H1 (cell line): ENCODE measurements around the gene IGSF11. TPM values are rescaled to one million over a fixed set of nuclear protein-coding genes. Genes with fewer than 3 reads are reported as not detected.
A peak's percentile ranks its signal among the peaks of the same experiment; 100 is the strongest.

Experiments used
- CTCF ChIA-PET: fragments of 300-600 bp; sonication (Branson Sonifier 250); formaldehyde crosslinking; loops from one replicate; lab custom pipeline; 2021; ENCODE audit not compliant: partially characterized antibody; lab: Charles Lee
- POLR2A ChIA-PET: fragments of 300-600 bp; sonication (Branson Sonifier 250); formaldehyde crosslinking; loops from one replicate; lab custom pipeline; 2021; ENCODE audit warnings: inconsistent platforms; ENCODE audit not compliant: partially characterized antibody; lab: Charles Lee
- DNase-seq, 2 experiments: peaks; one replicate each; pipeline versions ENCODE4 v3.0.0 to v3.0.0-alpha.2; 2010 to 2022; ENCODE audit warnings: low spot score in 2 of 2, low read depth in 1 of 2, mixed read lengths in 1 of 2
- FAIRE-seq: peaks from 2 replicates; lab custom pipeline; 2011; peaks lifted over from hg19 to GRCh38; lab: Jason Lieb, UNC
- H2AFZ ChIP-seq: 2 replicates; pipeline ENCODE4 v1.8.1; 2012; ENCODE audit warnings: low read length, inconsistent platforms
- H2AK5ac ChIP-seq: 2 replicates; pipeline ENCODE4 v1.6.1; 2013; ENCODE audit warnings: low read depth, low read length
- H2BK120ac ChIP-seq: replicated peaks from 2 replicates; pipeline ENCODE3; 2013; ENCODE audit warnings: low read depth, low read length, inconsistent platforms
- H2BK12ac ChIP-seq: 2 replicates; pipeline ENCODE4 v1.6.1; 2013; ENCODE audit warnings: low read depth, low read length
- H2BK15ac ChIP-seq: 2 replicates; pipeline ENCODE4 v1.6.1; 2013; ENCODE audit warnings: low read length
- H2BK20ac ChIP-seq: 2 replicates; pipeline ENCODE4 v1.6.1; 2013; ENCODE audit warnings: low read length
- H2BK5ac ChIP-seq: 2 replicates; pipeline ENCODE4 v1.6.1; 2013; ENCODE audit warnings: low read depth, low read length
- H3K14ac ChIP-seq: 2 replicates; pipeline ENCODE4 v1.6.1; 2013; ENCODE audit warnings: inconsistent platforms; ENCODE audit not compliant: insufficient read length
- H3K18ac ChIP-seq: 2 replicates; pipeline ENCODE4 v1.6.1; 2013; ENCODE audit warnings: low read length; ENCODE audit errors: extremely low read depth
- H3K23ac ChIP-seq: 2 replicates; pipeline ENCODE4 v1.6.1; 2013; ENCODE audit warnings: inconsistent platforms; ENCODE audit not compliant: insufficient read length
- H3K23me2 ChIP-seq: 2 replicates; pipeline ENCODE4 v1.6.1; 2013; ENCODE audit warnings: low read depth, low read length
- H3K27ac ChIP-seq: 2 replicates; pipeline ENCODE4 v1.6.1; 2011; ENCODE audit warnings: low read depth, low read length, inconsistent platforms
- H3K27me3 ChIP-seq, 4 experiments: replicated peaks in 1 of 4; 1 replicate in 1 of 4; 2 replicates in 3 of 4; pipeline versions ENCODE4 v1.6.1 to v1.8.1; 2011 to 2013; ENCODE audit warnings: low read length in 3 of 4, mild to moderate bottlenecking in 3 of 4, inconsistent platforms in 2 of 4, mixed read lengths in 2 of 4, moderate library complexity in 1 of 4; ENCODE audit not compliant: control insufficient read depth in 3 of 4, insufficient read depth in 3 of 4; ENCODE audit errors: extremely low read depth in 1 of 4
- H3K36me3 ChIP-seq, 4 experiments: 2 replicates each; pipeline versions ENCODE4 v1.6.1 to v1.8.1; 2011 to 2013; ENCODE audit warnings: mild to moderate bottlenecking in 4 of 4, low read length in 3 of 4, moderate library complexity in 2 of 4, control low read depth in 1 of 4, inconsistent platforms in 1 of 4; ENCODE audit not compliant: insufficient read depth in 4 of 4, control insufficient read depth in 2 of 4
- H3K4ac ChIP-seq: replicated peaks from 2 replicates; pipeline ENCODE3; 2013; ENCODE audit warnings: low read length, low read depth, mixed read lengths, inconsistent platforms; ENCODE audit not compliant: insufficient read length
- H3K4me1 ChIP-seq, 4 experiments: replicated peaks in 1 of 4; 1 replicate in 1 of 4; 2 replicates in 3 of 4; pipeline versions ENCODE4 v1.6.1 to v1.8.1; 2011 to 2013; ENCODE audit warnings: low read length in 3 of 4, inconsistent platforms in 2 of 4, mixed read lengths in 1 of 4; ENCODE audit not compliant: insufficient read depth in 4 of 4, control insufficient read depth in 3 of 4
- H3K4me2 ChIP-seq, 2 experiments: 2 replicates each; pipeline versions ENCODE4 v1.6.1 to v1.8.1; 2011 to 2013; ENCODE audit warnings: low read depth in 2 of 2, low read length in 2 of 2, control low read depth in 1 of 2, inconsistent platforms in 1 of 2, mild to moderate bottlenecking in 1 of 2; ENCODE audit not compliant: insufficient read depth in 1 of 2
- H3K4me3 ChIP-seq, 4 experiments: fragments of 200-600, 300-600 bp in 1 of 4; sonication (generic), shearing (Covaris generic), sonication (Bioruptor Twin) in 1 of 4; 2 replicates each; pipeline versions ENCODE4 v1.5.1 to v1.8.1; 2011 to 2016; ENCODE audit warnings: low read length in 4 of 4, low read depth in 3 of 4, control low read depth in 2 of 4, inconsistent platforms in 2 of 4, mild to moderate bottlenecking in 2 of 4, mixed read lengths in 1 of 4, moderate library complexity in 1 of 4; ENCODE audit not compliant: insufficient read depth in 2 of 4; ENCODE audit errors: extremely low read depth in 1 of 4
- H3K56ac ChIP-seq: replicated peaks from 2 replicates; pipeline ENCODE3; 2013; ENCODE audit warnings: low read depth, mild to moderate bottlenecking, mixed read lengths, low read length, inconsistent platforms; ENCODE audit not compliant: insufficient read length
- H3K79me1 ChIP-seq: 2 replicates; pipeline ENCODE4 v1.6.1; 2013; ENCODE audit warnings: low read depth, low read length, control low read depth
- H3K79me2 ChIP-seq, 2 experiments: 2 replicates each; pipeline versions ENCODE4 v1.6.1 to v1.8.1; 2012 to 2013; ENCODE audit warnings: low read length in 2 of 2, mild to moderate bottlenecking in 2 of 2, inconsistent platforms in 1 of 2; ENCODE audit not compliant: insufficient read depth in 2 of 2, control insufficient read depth in 1 of 2
- H3K9ac ChIP-seq, 4 experiments: replicated peaks in 1 of 4; 1 replicate in 1 of 4; 2 replicates in 3 of 4; pipeline versions ENCODE4 v1.6.1 to v1.8.1; 2011 to 2013; ENCODE audit warnings: low read depth in 3 of 4, low read length in 3 of 4, control low read depth in 2 of 4, mild to moderate bottlenecking in 2 of 4, moderate library complexity in 2 of 4, inconsistent platforms in 1 of 4; ENCODE audit errors: extremely low read depth in 1 of 4
- H3K9me3 ChIP-seq, 2 experiments: 2 replicates each; pipeline versions ENCODE4 v1.6.1 to v1.8.1; 2012 to 2013; ENCODE audit warnings: mild to moderate bottlenecking in 2 of 2, moderate library complexity in 2 of 2, control low read depth in 1 of 2, inconsistent platforms in 1 of 2, low read depth in 1 of 2, low read length in 1 of 2, mixed read lengths in 1 of 2; ENCODE audit not compliant: insufficient read depth in 2 of 2
- H4K20me1 ChIP-seq, 2 experiments: replicated peaks in 1 of 2; 2 replicates each; pipeline versions ENCODE3 to v1.8.1; 2011 to 2013; ENCODE audit warnings: inconsistent platforms in 2 of 2, low read length in 2 of 2, mild to moderate bottlenecking in 1 of 2; ENCODE audit not compliant: insufficient read depth in 2 of 2, control insufficient read depth in 1 of 2
- H4K5ac ChIP-seq: 2 replicates; pipeline ENCODE4 v1.6.1; 2013; ENCODE audit warnings: low read length, low read depth, mixed read lengths, inconsistent platforms; ENCODE audit not compliant: insufficient read length
- H4K8ac ChIP-seq: 2 replicates; pipeline ENCODE4 v1.8.0; 2013; ENCODE audit warnings: mild to moderate bottlenecking, moderate library complexity, low read length, inconsistent platforms; ENCODE audit not compliant: insufficient read depth; ENCODE audit errors: extremely low read depth
- H4K91ac ChIP-seq: replicated peaks from 2 replicates; pipeline ENCODE3; 2013; ENCODE audit warnings: low read length, mixed read lengths, inconsistent platforms; ENCODE audit not compliant: insufficient read length
- BACH1 ChIP-seq: IDR thresholded peaks from 2 replicates; pipeline ENCODE4 v1.6.1; 2012; ENCODE audit warnings: low read length, improper control_type of control experiment
- CTCF ChIP-seq, 3 experiments: IDR thresholded peaks; 1 replicate in 2 of 3; 2 replicates in 1 of 3; pipeline versions ENCODE4 v1.5.1 to v1.6.1; 2011; ENCODE audit warnings: low read length in 3 of 3, mild to moderate bottlenecking in 3 of 3, inconsistent platforms in 2 of 3, low read depth in 1 of 3, moderate library complexity in 1 of 3; ENCODE audit not compliant: insufficient read depth in 1 of 3; ENCODE audit errors: control extremely low read depth in 1 of 3
- EP300 ChIP-seq, 2 experiments: IDR thresholded peaks; 1 replicate in 1 of 2; 2 replicates in 1 of 2; pipeline ENCODE4 v1.6.1; 2011 to 2012; ENCODE audit warnings: low read depth in 2 of 2, low read length in 2 of 2, mild to moderate bottlenecking in 2 of 2, borderline replicate concordance in 1 of 2, inconsistent platforms in 1 of 2, moderate library complexity in 1 of 2
- MAFK ChIP-seq: IDR thresholded peaks from 2 replicates; pipeline ENCODE4 v1.6.1; 2012; ENCODE audit warnings: low read depth, mild to moderate bottlenecking, improper control_type of control experiment, low read length
- RAD21 ChIP-seq, 2 experiments: IDR thresholded peaks in 1 of 2; conservative IDR thresholded peaks in 1 of 2; 2 replicates each; pipeline ENCODE4 v1.6.1; 2011; ENCODE audit warnings: low read depth in 2 of 2, low read length in 2 of 2, improper control_type of control experiment in 1 of 2, inconsistent platforms in 1 of 2, mild to moderate bottlenecking in 1 of 2, moderate library complexity in 1 of 2
- RBBP5 ChIP-seq: IDR thresholded peaks from 2 replicates; pipeline ENCODE4 v1.7.1; 2012; ENCODE audit warnings: low read depth, mild to moderate bottlenecking, inconsistent platforms, low read length, moderate library complexity, borderline replicate concordance
- RNF2 ChIP-seq: fragments of 200-900, 300-1000 bp; sonication (generic); IDR thresholded peaks from 2 replicates; pipeline ENCODE4 v1.7.1; 2016; ENCODE audit warnings: borderline replicate concordance, low read depth, mild to moderate bottlenecking, antibody characterized with exemption, low read length; ENCODE audit not compliant: poor library complexity, severe bottlenecking; ENCODE audit errors: missing control alignments
- SIN3A ChIP-seq, 2 experiments: IDR thresholded peaks in 1 of 2; conservative IDR thresholded peaks in 1 of 2; 2 replicates each; pipeline ENCODE4 v1.6.1; 2011 to 2012; ENCODE audit warnings: low read length in 2 of 2, improper control_type of control experiment in 1 of 2, low read depth in 1 of 2, mild to moderate bottlenecking in 1 of 2
- WGBS, 2 experiments: shearing (Covaris generic) in 1 of 2; methylation state at CpG; one replicate each; pipeline versions ENCODE4 v1.1.6 to v1.1.7; 2013 to 2015; ENCODE audit warnings: low lambda C conversion rate in 2 of 2, mixed read lengths in 2 of 2, inconsistent platforms in 1 of 2, low coverage in 1 of 2, missing lambda C conversion rate in 1 of 2; ENCODE audit not compliant: insufficient replicate concordance in 2 of 2, insufficient coverage in 1 of 2, insufficient read length in 1 of 2; ENCODE audit errors: extremely low coverage in 1 of 2, missing lambda C conversion rate in 1 of 2; 5-methylcytosine and 5-hydroxymethylcytosine counted together
- polyA plus RNA-seq, 7 experiments: library from polyadenylated mRNA; depleted of rRNA in 3 of 7; stranded (reverse) in 5 of 7; unstranded in 2 of 7; fragments of >200 nt in 5 of 7; fragments of 200-250 nt in 2 of 7; gene quantifications; 1 replicate in 5 of 7; 2 replicates in 1 of 7; 4 replicates in 1 of 7; pipeline versions ENCODE4 v1.2.1 to v1.2.3, GENCODE V29; 2011 to 2013; ENCODE audit warnings: missing spikeins in 2 of 7, mixed read lengths in 2 of 7
- total RNA-seq: library from RNA; stranded (reverse); fragmentation: NEBNext Ultra II Directional; extraction: Animal tissue kit (Norgen Biotek cat#: 25700); gene quantifications from 2 replicates; pipeline ENCODE4 v1.2.1, GENCODE V29; 2021

The IGSF11 gene
- total and polyA plus RNA-seq, 2 of the 8 experiments (the other 6 are each of a cell fraction or from before 2014, with no cell fraction given): 1.1 to 4.1 TPM

GRCh38 chr3:118882353-118882947 is 152.2 kb downstream of the IGSF11 start:
- CTCF ChIA-PET: interaction anchor here (0.5 to 13.2 kb wide), 32 partner anchors 8 to 1402 kb away, joined by 3 to 619 read pairs (median 6); partner anchors contain the start of gene IGSF11
- no peak overlapping the region for H3K4me3 ChIP-seq
- DNase-seq: peak in 1 of 2 experiments; percentile 80
- H3K9ac ChIP-seq: no peak overlapping the region
- H3K79me1 ChIP-seq: no peaks in the 10 kb centered on the region
- no peaks in the 10 kb centered on the region for H3K79me2 ChIP-seq
- H2BK20ac ChIP-seq: no peak overlapping the region
- H3K4me1 ChIP-seq: 0 out of 7 replicates have a peak, but pooled peaks cover 0 to 3% (median 0%) of the 10 kb centered on the region in 4 experiments
- H4K8ac ChIP-seq: no peak overlapping the region
- no peak overlapping the region for H4K91ac ChIP-seq
- H3K27me3 ChIP-seq: no peaks in the 10 kb centered on the region
- H3K56ac ChIP-seq: no peak overlapping the region
- H3K23ac ChIP-seq: no peak overlapping the region
- no peaks in the 10 kb centered on the region for H3K23me2 ChIP-seq
- no peak overlapping the region for H2AFZ ChIP-seq
- no peak overlapping the region for H2BK5ac ChIP-seq
- H3K4ac ChIP-seq: no peak overlapping the region
- H2AK5ac ChIP-seq: no peak overlapping the region
- H3K27ac ChIP-seq: no peak overlapping the region
- H2BK15ac ChIP-seq: no peak overlapping the region
- H2BK120ac ChIP-seq: no peak overlapping the region
- peak; percentile 94 for FAIRE-seq
- H3K36me3 ChIP-seq: no peaks in the 10 kb centered on the region
- POLR2A ChIA-PET: no interaction called here
- no peak overlapping the region for H3K14ac ChIP-seq
- WGBS, 2 experiments: 87% methylated on average over 3 of the region's 3 CpGs; no CpG with 5 or more reads in 1 of the 2 experiments
- H4K5ac ChIP-seq: no peak overlapping the region
- H4K20me1 ChIP-seq: no peaks in the 10 kb centered on the region
- H3K18ac ChIP-seq: no peak overlapping the region
- H3K9me3 ChIP-seq: no peaks in the 10 kb centered on the region
- no peak overlapping the region for H3K4me2 ChIP-seq
- H2BK12ac ChIP-seq: no peak overlapping the region
- TF ChIP-seq SIN3A (conservative IDR thresholded peaks at IDR 0.05 in 1 of 2, IDR thresholded peaks at IDR 0.05 in 1 of 2; ENCODE audit: low read depth in 1 of 2, low read length in 2 of 2) (no peak), CTCF (IDR thresholded peaks at IDR 0.05; ENCODE audit: control extremely low read depth in 1 of 3, insufficient read depth in 1 of 3, low read depth in 1 of 3, low read length in 3 of 3) (peak in 2 of 3 experiments; percentile 75 to 87; a peak in 3 of 4 replicates), MAFK (0 out of 2 replicates have a peak, but pooled peaks have one; percentile 10), BACH1 (no peak), RNF2 (no peak), EP300 (IDR thresholded peaks at IDR 0.05; ENCODE audit: borderline replicate concordance in 1 of 2, low read depth in 2 of 2, low read length in 2 of 2) (no peak), RAD21 (IDR thresholded peaks at IDR 0.05 in 1 of 2, conservative IDR thresholded peaks at IDR 0.05 in 1 of 2; ENCODE audit: low read depth in 2 of 2, low read length in 2 of 2) (peak; percentile 90 to 97), RBBP5 (no peak)
